Activated T-cell treated with anti-CD3 and anti-CD28 coated beads for 4 hours (primary cell): ENCODE measurements around the gene NFE2.
"Not testable (repeated sequence)": the region's sequence is repeated elsewhere in the genome, so short reads cannot be mapped to it uniquely, and the experiment has no call there.

Source experiments
- DNase-seq: peaks from one replicate; pipeline ENCODE4 v3.0.0-alpha.2; 2020

The NFE2 gene

DNA sequence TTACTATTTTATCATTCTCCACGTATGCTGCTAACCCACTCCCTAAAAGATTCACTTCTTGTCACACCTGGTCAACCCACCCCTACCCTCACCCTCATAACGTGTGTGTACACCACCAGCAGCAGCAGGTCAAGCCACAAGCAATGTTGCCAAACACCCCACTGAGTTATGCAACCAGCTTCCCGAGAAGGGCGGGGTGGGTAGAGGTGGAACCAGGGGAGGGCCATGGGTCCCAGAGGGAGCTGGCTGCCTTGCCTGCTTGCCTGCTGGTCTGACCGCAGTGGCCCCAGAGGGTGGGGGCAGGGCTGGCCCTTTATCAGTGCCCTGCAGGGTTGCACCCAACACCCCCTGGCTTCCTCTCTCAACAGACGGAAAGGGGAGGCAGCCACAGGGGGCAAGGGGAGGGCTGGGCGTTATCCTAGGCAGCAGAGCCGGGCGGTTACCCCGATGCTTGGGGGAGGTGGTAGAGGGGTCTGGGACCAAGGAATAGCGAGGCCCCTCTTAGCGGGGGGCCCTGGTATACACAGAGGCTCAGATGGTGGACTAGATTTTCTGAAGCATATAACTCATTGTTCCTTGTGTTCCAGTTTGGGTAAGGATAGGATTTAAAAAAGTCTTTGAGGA is 3.5 kb upstream of the NFE2 start:
- DNase-seq: no peak

GRCh38 chr12:54303640-54304039 is 2.8 kb upstream of the NFE2 start:
- no peak for DNase-seq

GRCh38 chr12:54301428-54302048 is 723 bp upstream of the NFE2 start:
- no peak for DNase-seq

GRCh38 chr12:54300225-54300731 is 537 bp downstream of the NFE2 start:
- DNase-seq: no peak

DNA sequence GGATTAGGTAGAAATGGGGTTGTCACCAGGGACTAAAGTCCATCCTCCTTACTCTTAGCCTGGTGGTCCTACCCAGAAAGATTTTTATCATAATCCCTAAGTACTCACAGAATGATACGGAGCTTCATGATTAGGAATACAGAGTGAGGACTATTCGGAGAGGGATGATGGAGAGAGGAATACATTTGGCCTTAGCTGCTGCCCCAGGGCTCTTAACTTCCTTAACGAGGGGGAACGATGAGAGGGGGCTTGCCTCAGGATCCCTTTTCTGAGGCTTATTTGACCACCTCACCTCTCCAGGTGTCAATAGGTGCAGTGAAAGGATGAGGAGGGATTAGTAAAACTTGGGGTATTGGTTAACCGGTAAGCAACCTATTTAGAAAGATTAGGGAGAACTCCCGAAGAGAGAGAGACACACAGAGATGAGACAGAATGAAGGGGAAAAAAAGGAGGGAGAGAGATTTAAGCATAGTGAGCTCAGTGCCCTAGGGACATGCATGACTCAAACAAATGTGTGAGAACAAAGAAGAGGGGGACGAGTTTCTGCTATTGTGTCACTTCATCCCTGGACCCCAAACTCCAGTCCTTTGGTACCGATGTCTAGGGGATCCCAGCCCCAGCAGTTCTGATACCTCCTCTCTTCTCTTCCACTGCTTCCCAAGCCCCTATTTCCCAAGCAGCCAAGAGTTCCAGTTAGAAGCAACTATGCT is 1.1 kb downstream of the NFE2 start:
- DNase-seq: no peak

DNA sequence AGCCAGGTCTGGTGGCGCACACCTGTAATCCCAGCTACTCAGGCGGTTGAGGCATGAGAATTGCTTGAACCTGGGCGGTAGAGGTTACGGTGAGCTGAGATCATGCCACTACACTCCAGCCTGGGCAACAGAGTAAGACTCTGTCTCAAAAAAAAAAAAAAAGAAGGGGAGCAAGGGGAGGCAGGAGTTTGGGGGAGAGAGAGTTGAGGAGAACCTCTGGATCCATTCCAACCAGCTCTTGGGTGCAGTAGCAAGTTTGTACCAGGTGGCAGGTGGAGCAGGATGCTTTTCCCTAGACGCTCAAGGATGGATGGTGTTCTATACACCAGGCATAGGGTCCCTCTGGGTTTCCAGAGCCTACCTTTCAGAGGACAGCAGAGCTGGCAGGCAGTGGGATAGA is 1.9 kb downstream of the NFE2 start:
- no peak for DNase-seq

GRCh38 chr12:54296393-54297099 is 4.3 kb downstream of the NFE2 start:
- DNase-seq: no peak

- no peak for DNase-seq
These were observed 5.8 kb downstream of the NFE2 start for GRCh38 chr12:54294953-54295566.

DNA sequence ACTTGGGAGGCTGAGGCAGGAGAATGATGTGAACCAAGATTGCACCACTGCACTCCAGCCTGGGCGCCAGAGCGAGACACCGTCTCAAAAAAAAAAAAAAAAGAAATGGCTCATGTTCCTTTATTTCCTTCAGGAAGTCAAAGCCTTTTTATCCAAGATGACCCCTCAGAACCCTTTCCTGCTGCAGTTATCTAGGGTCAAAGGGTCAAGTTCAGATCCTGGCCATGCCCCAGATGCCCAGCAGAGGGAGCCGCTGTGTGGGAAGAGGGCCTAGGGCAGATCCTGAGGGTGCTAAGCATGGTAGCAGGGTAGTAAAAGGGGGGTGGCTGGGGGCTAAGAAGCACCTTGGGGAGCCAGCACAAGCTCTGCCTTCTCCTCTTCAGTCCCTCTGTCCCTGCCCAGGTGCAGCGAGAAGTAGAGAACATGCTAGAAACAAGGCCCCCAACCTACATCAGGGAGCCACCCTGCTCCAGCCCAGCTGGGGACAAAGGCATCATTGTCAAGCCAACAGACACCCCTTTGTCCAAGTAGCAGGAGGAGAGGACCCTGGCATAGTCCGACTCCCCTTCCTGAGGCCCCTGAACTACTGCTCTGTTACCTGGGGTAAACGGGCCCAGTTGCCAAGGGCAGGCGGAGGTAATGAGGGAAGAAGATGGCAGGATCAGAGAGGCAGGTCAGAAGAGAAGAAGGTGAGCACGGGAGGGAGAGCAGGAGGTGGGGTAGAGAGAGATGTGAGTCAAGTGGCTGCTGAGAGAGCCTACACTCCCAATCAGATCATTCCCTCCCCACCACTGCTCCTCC is 6.5 kb downstream of the NFE2 start:
- DNase-seq: peak; percentile 36

GRCh38 chr12:54292931-54293241 is 7.9 kb downstream of the NFE2 start:
- DNase-seq: no peak

- no peak for DNase-seq
These were observed 8.5 kb downstream of the NFE2 start for GRCh38 chr12:54292083-54292930.

- DNase-seq: no peak
These were observed 13.3 kb downstream of the NFE2 start for GRCh38 chr12:54287261-54288157.

DNA sequence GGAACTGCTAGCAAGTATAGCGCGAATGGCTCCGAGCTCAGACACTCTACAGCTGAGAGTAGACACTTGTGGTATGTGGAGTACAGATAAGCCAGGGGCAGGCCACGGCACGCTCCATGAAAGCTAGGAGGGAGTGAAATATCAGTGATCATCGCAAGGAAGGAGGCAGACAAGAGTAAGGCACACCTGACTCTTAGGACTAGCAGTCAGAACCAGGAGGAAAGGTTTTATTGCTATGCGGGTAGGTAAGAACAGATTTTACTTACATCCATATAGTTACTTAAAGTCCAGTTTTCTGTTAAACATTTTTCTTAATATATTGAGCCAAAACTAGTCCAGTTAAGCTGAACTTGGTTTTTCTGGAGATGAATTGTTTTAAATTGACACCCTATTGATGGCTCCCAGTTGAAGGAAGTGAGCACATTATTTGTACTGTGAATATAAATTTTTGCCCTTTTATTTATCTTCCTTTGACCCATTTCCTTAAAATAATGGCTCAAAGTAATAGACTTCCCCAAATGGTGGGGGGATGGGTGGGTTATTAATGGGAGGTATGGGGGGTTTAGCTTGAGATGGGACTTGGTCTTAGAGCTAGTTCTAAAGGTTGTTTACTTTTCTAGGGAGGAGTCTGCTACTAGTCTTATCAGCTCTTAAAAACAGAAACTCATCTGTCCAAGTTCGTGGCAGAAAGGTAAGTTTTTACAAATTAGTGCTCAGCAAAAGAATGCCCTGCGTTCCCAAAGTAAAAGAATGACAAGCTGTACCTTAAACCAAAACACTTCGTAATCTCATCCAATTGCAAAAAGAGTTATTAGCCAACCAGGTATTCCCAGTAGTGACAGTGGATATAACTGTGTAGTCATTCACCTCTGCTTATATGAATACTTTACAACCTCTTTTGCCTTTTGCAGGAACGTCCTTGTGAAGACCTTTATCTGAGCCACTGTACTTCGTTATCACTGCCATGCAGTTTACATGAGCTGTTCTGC is 14.5 kb downstream of the NFE2 start:
- DNase-seq: no peak

- DNase-seq: no peak
These were observed 15.4 kb downstream of the NFE2 start for GRCh38 chr12:54285150-54286041.

GRCh38 chr12:54284070-54284780 is 16.6 kb downstream of the NFE2 start:
- not testable (repeated sequence) for DNase-seq

DNA sequence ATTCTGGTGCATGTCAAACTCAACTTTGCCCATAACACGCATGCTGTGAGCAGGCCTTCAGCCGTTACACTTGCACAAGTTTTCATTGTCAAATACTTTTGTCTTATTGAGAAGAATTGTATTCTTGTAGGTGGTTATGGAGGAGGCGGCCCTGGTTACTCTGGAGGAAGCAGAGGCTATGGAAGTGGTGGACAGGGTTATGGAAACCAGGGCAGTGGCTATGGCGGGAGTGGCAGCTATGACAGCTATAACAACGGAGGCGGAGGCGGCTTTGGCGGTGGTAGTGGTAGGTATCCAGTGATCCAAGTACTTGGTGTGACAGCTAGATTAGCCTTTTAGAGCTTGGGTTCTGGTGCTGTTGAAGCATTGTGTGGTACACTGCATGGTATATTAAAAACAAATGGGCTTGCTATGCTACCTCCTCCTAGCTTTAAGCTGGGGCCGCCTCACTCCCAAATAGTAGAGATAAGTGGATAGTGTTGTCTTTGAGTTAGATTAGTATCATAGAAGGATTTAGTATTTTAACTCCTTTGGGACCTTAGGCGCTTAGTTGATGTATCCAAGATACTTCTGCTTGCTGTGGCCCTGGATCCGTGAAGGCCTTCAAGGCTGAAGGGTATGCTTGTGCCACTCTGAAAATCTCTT is 17.7 kb downstream of the NFE2 start:
- no peak for DNase-seq

DNA sequence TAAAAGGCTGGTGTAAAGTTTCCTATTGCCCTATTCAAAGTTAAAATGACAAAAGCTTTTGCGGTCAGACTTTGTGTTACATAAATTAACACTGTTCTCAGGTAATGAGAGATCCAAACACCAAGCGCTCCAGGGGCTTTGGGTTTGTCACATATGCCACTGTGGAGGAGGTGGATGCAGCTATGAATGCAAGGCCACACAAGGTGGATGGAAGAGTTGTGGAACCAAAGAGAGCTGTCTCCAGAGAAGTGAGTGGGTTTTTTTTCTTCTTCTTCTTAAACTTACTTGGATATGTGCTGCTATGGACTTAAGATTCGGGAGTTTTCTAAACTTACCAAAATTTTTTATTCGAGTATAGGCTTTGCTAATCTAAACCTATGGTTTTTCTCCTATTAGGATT is 19.1 kb downstream of the NFE2 start:
- DNase-seq: not testable (repeated sequence)
